DMS53 (cell line): ENCODE data around the gene UBXN2A.
"Not testable (repeated sequence)": the region's sequence is repeated elsewhere in the genome, so short reads cannot be mapped to it uniquely, and the experiment has no call there.

Experiments used
- DNase-seq: peaks from one replicate; lab custom pipeline; 2025; lab: John Stamatoyannopoulos, UW

Gene UBXN2A

GRCh38 chr2:23941644-23942043 lies 1.4 kb downstream of the UBXN2A start:
- no peak for DNase-seq

- no peak for DNase-seq
Observed at GRCh38 chr2:23943666-23944065, 3.4 kb downstream of the UBXN2A start.

GRCh38 chr2:23944527-23944926 lies 4.3 kb downstream of the UBXN2A start:
- DNase-seq, result no peak

GRCh38 chr2:23944976-23945375 lies 4.7 kb downstream of the UBXN2A start:
- no peak for DNase-seq

- no peak for DNase-seq
Observed at GRCh38 chr2:23947350-23947749, 7.1 kb downstream of the UBXN2A start.

GRCh38 chr2:23952558-23952957 lies 12.3 kb downstream of the UBXN2A start:
- not testable (repeated sequence) for DNase-seq

- no peak for DNase-seq
Observed at GRCh38 chr2:23953625-23954024, 13.4 kb downstream of the UBXN2A start.

GRCh38 chr2:23954325-23955014 lies 14.2 kb downstream of the UBXN2A start:
- no peak for DNase-seq

GRCh38 chr2:23967846-23968245 lies 27.6 kb downstream of the UBXN2A start:
- no peak for DNase-seq

GRCh38 chr2:23976883-23977282 lies 36.6 kb downstream of the UBXN2A start:
- no peak for DNase-seq

- peak; percentile 30 for DNase-seq
Observed at GRCh38 chr2:23988371-23988770, 48.1 kb downstream of the UBXN2A start.

- DNase-seq, result no peak
Observed at GRCh38 chr2:23992931-23993330, 52.7 kb downstream of the UBXN2A start.

GRCh38 chr2:23993736-23994269 lies 53.5 kb downstream of the UBXN2A start:
- no peak for DNase-seq

GRCh38 chr2:23994567-23994966 lies 54.3 kb downstream of the UBXN2A start:
- DNase-seq, result no peak

GRCh38 chr2:24007693-24008092 lies 67.4 kb downstream of the UBXN2A start:
- no peak for DNase-seq

- no peak for DNase-seq
Observed at GRCh38 chr2:24008672-24009366, 68.6 kb downstream of the UBXN2A start.

GRCh38 chr2:24009367-24009679 lies 69.1 kb downstream of the UBXN2A start:
- DNase-seq, result no peak

- DNase-seq, result peak; percentile 17
Observed at GRCh38 chr2:24009680-24010476, 69.6 kb downstream of the UBXN2A start, which contains the start of gene MFSD2B. TSS of gene MFSD2B (plus strand) at chr2:24010085. CDS start at chr2:24010097, 12 bp downstream.

GRCh38 chr2:24010477-24011249 lies 70.4 kb downstream of the UBXN2A start:
- no peak for DNase-seq

GRCh38 chr2:24011250-24012104 lies 71.2 kb downstream of the UBXN2A start:
- DNase-seq, result no peak
